Smooth muscle cell (in vitro differentiated cells): ENCODE data around the gene IL31RA. TPM values are rescaled to one million over a fixed set of nuclear protein-coding genes. Genes with fewer than 3 reads are reported as not detected.
"Not testable (repeated sequence)": the region's sequence is repeated elsewhere in the genome, so short reads cannot be mapped to it uniquely, and the experiment has no call there.

ENCODE experiments used
- DNase-seq: peaks from one replicate; lab custom pipeline; 2025; ENCODE audit not compliant: unreplicated experiment; lab: John Stamatoyannopoulos, UW
- H2AFZ ChIP-seq: fragments of 200-600 bp; sonication (generic); 2 replicates; pipeline ENCODE4 v1.6.0; 2016; ENCODE audit warnings: antibody characterized with exemption, low read depth, mild to moderate bottlenecking
- H3F3A ChIP-seq: fragments of 200-600 bp; sonication (generic); 2 replicates; pipeline ENCODE4 v1.6.0; 2017; ENCODE audit warnings: antibody characterized with exemption, low read depth
- H3K27ac ChIP-seq: fragments of 200-600 bp; sonication (generic); 2 replicates; pipeline ENCODE4 v1.5.1; 2016; ENCODE audit warnings: low read depth, mild to moderate bottlenecking
- H3K27me3 ChIP-seq: fragments of 200-600 bp; sonication (generic); 2 replicates; pipeline ENCODE4 v1.6.1; 2016; ENCODE audit warnings: low read depth, mild to moderate bottlenecking
- H3K36me3 ChIP-seq: fragments of 200-600 bp; sonication (generic); 2 replicates; pipeline ENCODE4 v1.5.1; 2016; ENCODE audit warnings: low read depth
- H3K4me1 ChIP-seq: fragments of 200-600 bp; sonication (generic); 2 replicates; pipeline ENCODE4 v1.5.1; 2016; ENCODE audit warnings: low read depth
- H3K4me2 ChIP-seq: fragments of 200-600 bp; sonication (generic); 2 replicates; pipeline ENCODE4 v1.6.0; 2016; ENCODE audit warnings: mild to moderate bottlenecking
- H3K4me3 ChIP-seq: fragments of 200-600 bp; sonication (generic); 2 replicates; pipeline ENCODE4 v1.5.1; 2016; ENCODE audit warnings: mild to moderate bottlenecking
- H3K79me2 ChIP-seq: fragments of 200-600 bp; sonication (generic); 2 replicates; pipeline ENCODE4 v1.6.0; 2016; ENCODE audit warnings: low read depth, mild to moderate bottlenecking
- H3K9ac ChIP-seq: fragments of 200-600 bp; sonication (generic); 2 replicates; pipeline ENCODE4 v1.6.0; 2016; ENCODE audit warnings: low read depth
- H3K9me3 ChIP-seq: fragments of 200-600 bp; sonication (generic); replicated peaks from 2 replicates; pipeline ENCODE4 v1.5.1; 2016; ENCODE audit warnings: low read depth
- H4K20me1 ChIP-seq: fragments of 200-600 bp; sonication (generic); 2 replicates; pipeline ENCODE4 v1.6.0; 2016; ENCODE audit warnings: low read depth
- WGBS: methylation state at CpG from one replicate; pipeline ENCODE4 v1.1.7; 2016; ENCODE audit warnings: low lambda C conversion rate; 5-methylcytosine and 5-hydroxymethylcytosine counted together
- polyA plus RNA-seq: library from polyadenylated mRNA; unstranded; fragments of >200 nt; fragmentation: Nextera tagmentation; extraction: Ambion mirVana; gene quantifications from 2 replicates; pipeline ENCODE4 v1.2.1, GENCODE V29; 2016
- total RNA-seq: library from RNA; depleted of rRNA; stranded (reverse); fragments of >200 nt; gene quantifications from 2 replicates; pipeline ENCODE4 v1.2.3, GENCODE V29; 2014
- TF ChIP-seq, protein P1 (sequence below): fragments of 200-600 bp; sonication (generic); IDR thresholded peaks from 2 replicates; pipeline ENCODE4 v1.5.1; 2017; ENCODE audit warnings: borderline replicate concordance, mild to moderate bottlenecking, antibody characterized with exemption; ENCODE audit not compliant: insufficient read depth, poor library complexity, severe bottlenecking

IL31RA gene
- total RNA-seq (2.2 TPM in 2 replicates), polyA plus RNA-seq (0.63 and 0.67 TPM in 2 replicates)

DNA sequence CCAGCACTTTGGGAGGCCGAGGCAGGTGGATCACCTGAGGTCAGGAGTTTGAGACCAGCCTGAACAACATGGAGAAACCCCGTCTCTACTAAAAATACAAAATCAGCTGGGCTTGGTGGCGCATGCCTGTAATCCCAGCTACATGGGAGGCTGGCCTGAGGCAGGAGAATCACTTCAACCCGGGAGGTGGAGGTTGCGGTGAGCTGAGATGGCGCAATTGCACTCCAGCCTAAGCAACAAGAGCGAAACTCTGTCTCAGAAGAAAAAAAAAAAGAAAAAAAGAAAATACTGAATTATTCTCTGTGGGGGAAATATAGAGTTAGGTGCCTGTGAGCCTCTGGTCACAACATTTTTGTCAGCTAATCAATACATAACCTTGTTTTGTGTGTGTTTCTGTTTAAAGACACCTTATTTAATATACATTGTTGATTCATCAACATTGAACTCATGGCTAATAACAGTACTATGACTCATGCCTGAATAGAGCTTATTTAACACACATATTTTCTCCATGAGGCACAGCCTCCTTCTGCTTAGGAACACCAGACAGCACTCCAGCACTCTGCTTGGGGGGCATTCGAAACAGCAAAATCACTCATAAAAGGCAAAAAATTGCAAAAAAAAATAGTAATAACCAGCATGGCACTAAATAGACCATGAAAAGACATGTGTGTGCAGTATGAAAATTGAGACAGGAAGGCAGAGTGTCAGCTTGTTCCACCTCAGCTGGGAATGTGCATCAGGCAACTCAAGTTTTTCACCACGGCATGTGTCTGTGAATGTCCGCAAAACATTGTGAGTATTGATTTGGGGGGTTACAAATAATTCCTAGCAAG is at the start of gene IL31RA:
IL31RA (plus strand) TSS at position 519 of the 836 bp plus-strand sequence; CDS start at position 733, 214 bp downstream.
- Histone ChIP-seq H3K9ac (peak within 1 kb of the TSS; percentile 57), H3K27me3 (no peaks in the 10 kb centered on the region), H3K79me2 (no peaks in the 10 kb centered on the region), H3K4me3 (no peak within 1 kb of the TSS), H4K20me1 (no peaks in the 10 kb centered on the region), H3K36me3 (no peaks in the 10 kb centered on the region), H3K4me2 (peak within 1 kb of the TSS; percentile 70), H3K4me1 (peaks cover 6% of the 10 kb centered on the region), H3K27ac (peak within 1 kb of the TSS; percentile 86), H3F3A (peaks cover 12% of the 10 kb centered on the region), H2AFZ (peak within 1 kb of the TSS; percentile 49), H3K9me3 (no peaks in the 10 kb centered on the region)
- 60% methylated on average over 10 of the region's 10 CpGs for WGBS
- DNase-seq = no peak
- TF ChIP-seq, protein P1, sequence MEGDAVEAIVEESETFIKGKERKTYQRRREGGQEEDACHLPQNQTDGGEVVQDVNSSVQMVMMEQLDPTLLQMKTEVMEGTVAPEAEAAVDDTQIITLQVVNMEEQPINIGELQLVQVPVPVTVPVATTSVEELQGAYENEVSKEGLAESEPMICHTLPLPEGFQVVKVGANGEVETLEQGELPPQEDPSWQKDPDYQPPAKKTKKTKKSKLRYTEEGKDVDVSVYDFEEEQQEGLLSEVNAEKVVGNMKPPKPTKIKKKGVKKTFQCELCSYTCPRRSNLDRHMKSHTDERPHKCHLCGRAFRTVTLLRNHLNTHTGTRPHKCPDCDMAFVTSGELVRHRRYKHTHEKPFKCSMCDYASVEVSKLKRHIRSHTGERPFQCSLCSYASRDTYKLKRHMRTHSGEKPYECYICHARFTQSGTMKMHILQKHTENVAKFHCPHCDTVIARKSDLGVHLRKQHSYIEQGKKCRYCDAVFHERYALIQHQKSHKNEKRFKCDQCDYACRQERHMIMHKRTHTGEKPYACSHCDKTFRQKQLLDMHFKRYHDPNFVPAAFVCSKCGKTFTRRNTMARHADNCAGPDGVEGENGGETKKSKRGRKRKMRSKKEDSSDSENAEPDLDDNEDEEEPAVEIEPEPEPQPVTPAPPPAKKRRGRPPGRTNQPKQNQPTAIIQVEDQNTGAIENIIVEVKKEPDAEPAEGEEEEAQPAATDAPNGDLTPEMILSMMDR = no peak

DNA sequence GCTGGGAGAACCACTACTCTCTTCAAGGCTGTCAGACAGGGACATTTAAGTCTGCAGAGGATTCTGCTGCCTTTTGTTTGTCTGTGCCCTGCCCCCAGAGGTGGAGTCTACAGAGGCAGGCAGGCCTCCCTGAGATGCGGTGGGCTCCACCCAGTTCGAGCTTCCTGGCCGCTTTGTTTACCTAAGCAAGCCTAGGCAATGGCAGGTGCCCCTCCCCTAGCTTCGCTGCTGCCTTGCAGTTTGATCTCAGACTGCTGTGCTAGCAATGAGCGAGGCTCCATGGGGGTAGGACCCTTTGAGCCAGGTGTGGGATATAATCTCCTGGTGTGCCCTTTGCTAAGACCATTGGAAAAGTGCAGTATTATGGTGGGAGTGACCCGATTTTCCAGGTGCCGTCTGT is 42.3 kb upstream of the IL31RA start:
- 92% methylated on average over 7 of the region's 7 CpGs for WGBS
- not testable (repeated sequence) for H3F3A ChIP-seq

DNA sequence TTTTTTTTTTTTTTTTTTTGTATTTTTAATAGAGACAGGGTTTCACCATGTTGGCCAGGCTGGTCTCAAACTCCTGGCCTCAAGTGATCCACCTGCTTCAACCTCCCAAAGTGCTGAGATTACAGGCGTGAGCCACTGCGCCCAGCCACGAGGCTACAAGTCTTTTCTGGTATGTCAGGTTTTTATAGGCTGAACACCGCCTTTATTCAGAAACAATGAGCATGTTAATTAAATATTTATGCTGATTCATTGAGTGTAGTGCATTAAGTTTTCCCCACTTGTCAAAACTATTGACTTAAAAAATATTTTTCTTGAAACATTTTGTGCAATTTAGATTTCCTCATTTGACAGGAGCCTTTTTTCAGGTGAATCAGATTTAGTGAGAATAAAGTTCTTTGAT is 35.2 kb upstream of the IL31RA start:
- Histone ChIP-seq H3K4me2 (peak overlapping the region; percentile 47), H3K27ac (peak overlapping the region; percentile 67)
- H3K4me1 ChIP-seq, H3F3A ChIP-seq, H3K4me3 ChIP-seq, H3K9ac ChIP-seq, H4K20me1 ChIP-seq, H3K27me3 ChIP-seq, H3K79me2 ChIP-seq, DNase-seq, H3K9me3 ChIP-seq, H3K36me3 ChIP-seq, H2AFZ ChIP-seq: not testable (repeated sequence)
- WGBS = 88% methylated on average over 4 of the region's 4 CpGs

More for the DNA sequence above, 42.3 kb upstream of the IL31RA start:
- H3K27me3 ChIP-seq, H3K4me1 ChIP-seq, H3K4me2 ChIP-seq, H4K20me1 ChIP-seq, H3K9ac ChIP-seq, H3K27ac ChIP-seq, DNase-seq, H3K9me3 ChIP-seq, H3K4me3 ChIP-seq, H3K36me3 ChIP-seq, H3K79me2 ChIP-seq, H2AFZ ChIP-seq: not testable (repeated sequence)

- DNase-seq = no peak
- Histone ChIP-seq H3K36me3 (no peaks in the 10 kb centered on the region), H3F3A (no peaks in the 10 kb centered on the region), H3K4me1 (peaks cover 3% of the 10 kb centered on the region), H3K9me3 (no peaks in the 10 kb centered on the region), H3K79me2 (no peaks in the 10 kb centered on the region), H3K4me2 (peak overlapping the region; percentile 47), H3K27me3 (no peaks in the 10 kb centered on the region), H2AFZ (no peak overlapping the region), H3K9ac (no peak overlapping the region), H3K27ac (peak overlapping the region; percentile 67), H4K20me1 (no peaks in the 10 kb centered on the region), H3K4me3 (no peak overlapping the region)
- TF ChIP-seq, protein P1 = no peak
Observed at GRCh38 chr5:55816342-55816741, 34.8 kb upstream of the IL31RA start.
